K562 (cell line): ENCODE measurements around the gene OR2AP1. TPM values are rescaled to one million over a fixed set of nuclear protein-coding genes. Genes with fewer than 3 reads are reported as not detected.

ENCODE experiments used
- ATAC-seq: fragments of 200-7000 bp; cut with Tn5 transposase; 3 replicates; pipeline ENCODE4 v1.9.1; 2020; ENCODE audit warnings: moderate library complexity
- BruUV-seq: library from RNA; stranded (reverse); fragments of 400-500 nt; replicated peaks from 2 replicates; lab custom pipeline; 2021; lab: Mats Ljungman, UMichigan
- CTCF ChIA-PET: fragments of 300-600 bp; formaldehyde crosslinking; extraction: SDS; loops from one replicate; lab custom pipeline; 2021; ENCODE audit warnings: low intra/inter-chr PET ratio; lab: Yijun Ruan, JAX
- POLR2A ChIA-PET: fragments of 300-600, 350-650 bp; sonication (Branson Sonifier 250); formaldehyde crosslinking; extraction: SDS; loops from one replicate; lab custom pipeline; 2021; ENCODE audit warnings: antibody characterized with exemption, inconsistent platforms; lab: Yijun Ruan, JAX
- DNase-seq, 4 experiments: peaks; one replicate each; pipeline versions ENCODE4 v3.0.0 to v3.0.0-alpha.2; 2011 to 2018; ENCODE audit warnings: low spot score in 3 of 4, mixed read lengths in 3 of 4; ENCODE audit errors: extremely low read depth in 1 of 4
- FAIRE-seq: peaks from 2 replicates; lab custom pipeline; 2011; peaks lifted over from hg19 to GRCh38; lab: Jason Lieb, UNC
- H2AFZ ChIP-seq: 2 replicates; pipeline ENCODE4 v1.6.0; 2011; ENCODE audit warnings: low read depth, low read length, control low read depth, inconsistent platforms
- H3K27ac ChIP-seq: fragments of 200-600 bp; 3 replicates; pipeline ENCODE4 v1.8.0; 2011; ENCODE audit warnings: low read depth, mild to moderate bottlenecking, control low read depth, inconsistent platforms, low read length, moderate library complexity, mixed read lengths; ENCODE audit errors: extremely low read depth
- H3K27me3 ChIP-seq, 2 experiments: fragments of 300-600 bp in 1 of 2; 2 replicates in 1 of 2; 3 replicates in 1 of 2; pipeline versions ENCODE4 v1.6.0 to v1.8.0; 2011; ENCODE audit warnings: inconsistent platforms in 2 of 2, low read length in 2 of 2, mild to moderate bottlenecking in 1 of 2, mixed read lengths in 1 of 2, moderate library complexity in 1 of 2; ENCODE audit not compliant: control insufficient read depth in 2 of 2, insufficient read depth in 2 of 2
- H3K36me3 ChIP-seq: fragments of 300-600 bp; 3 replicates; pipeline ENCODE4 v1.8.0; 2011; ENCODE audit warnings: mild to moderate bottlenecking, low read length, inconsistent platforms; ENCODE audit not compliant: control insufficient read depth, insufficient read depth
- H3K4me1 ChIP-seq, 2 experiments: fragments of 200-600 bp in 1 of 2; replicated peaks in 1 of 2; 2 replicates in 1 of 2; 3 replicates in 1 of 2; pipeline versions ENCODE4 v1.5.1 to v1.8.0; 2011; ENCODE audit warnings: inconsistent platforms in 2 of 2, low read length in 2 of 2, mild to moderate bottlenecking in 1 of 2, mixed read lengths in 1 of 2, moderate library complexity in 1 of 2; ENCODE audit not compliant: control insufficient read depth in 2 of 2, insufficient read depth in 2 of 2
- H3K4me2 ChIP-seq: 2 replicates; pipeline ENCODE4 v1.6.1; 2011; ENCODE audit warnings: low read length, control low read depth, inconsistent platforms, mixed read lengths; ENCODE audit not compliant: insufficient read depth
- H3K4me3 ChIP-seq: fragments of 200-600 bp; sonication (generic), shearing (Covaris generic); 2 replicates; pipeline ENCODE4 v1.5.1; 2016; ENCODE audit warnings: control low read depth, inconsistent platforms
- H3K79me2 ChIP-seq: fragments of 200-600 bp; 3 replicates; pipeline ENCODE4 v1.8.0; 2011; ENCODE audit warnings: low read length, inconsistent platforms; ENCODE audit not compliant: control insufficient read depth, insufficient read depth
- H3K9ac ChIP-seq, 2 experiments: 2 replicates each; pipeline versions ENCODE4 v1.6.0 to v1.6.1; 2011; ENCODE audit warnings: low read depth in 2 of 2, low read length in 2 of 2, control low read depth in 1 of 2, inconsistent platforms in 1 of 2, mild to moderate bottlenecking in 1 of 2, mixed read lengths in 1 of 2; ENCODE audit not compliant: insufficient read depth in 1 of 2
- H3K9me1 ChIP-seq: one replicate; pipeline ENCODE4 v1.6.0; 2011; ENCODE audit warnings: inconsistent platforms, mild to moderate bottlenecking, low read length, moderate library complexity; ENCODE audit not compliant: control insufficient read depth, insufficient read depth
- H3K9me3 ChIP-seq: replicated peaks from 2 replicates; pipeline ENCODE4 v1.5.1; 2011; ENCODE audit warnings: low read depth, low read length, inconsistent platforms; ENCODE audit not compliant: control insufficient read depth, insufficient read depth
- H4K20me1 ChIP-seq: replicated peaks from 2 replicates; pipeline ENCODE4 v1.6.1; 2011; ENCODE audit warnings: low read length, inconsistent platforms, mixed read lengths; ENCODE audit not compliant: control insufficient read depth, insufficient read depth
- ASH1L ChIP-seq: fragments of 450-650 bp; IDR thresholded peaks from 2 replicates; pipeline ENCODE4 v1.6.1; 2018; ENCODE audit warnings: borderline replicate concordance, mild to moderate bottlenecking, low read depth; ENCODE audit not compliant: partially characterized antibody
- ATF7 ChIP-seq: fragments of 450-650 bp; IDR thresholded peaks from 2 replicates; pipeline ENCODE4 v1.7.1; 2014; ENCODE audit warnings: mild to moderate bottlenecking, moderate library complexity
- BRF1 ChIP-seq: IDR thresholded peaks from 3 replicates; pipeline ENCODE4 v1.6.1; 2011; ENCODE audit warnings: borderline replicate concordance, mild to moderate bottlenecking; ENCODE audit not compliant: insufficient read length; ENCODE audit errors: extremely low read depth
- CHD2 ChIP-seq: IDR thresholded peaks from 2 replicates; pipeline ENCODE4 v1.6.1; 2011; ENCODE audit warnings: low read depth, low read length
- ZNF444 ChIP-seq: fragments of 250-450 bp; sonication (Bioruptor Pico); IDR thresholded peaks from 2 replicates; pipeline ENCODE4 v1.4.0; 2020; ENCODE audit warnings: mild to moderate bottlenecking, moderate library complexity
- WGBS: fragments of 100-300 bp; shearing (Covaris generic); methylation state at CpG from one replicate; pipeline ENCODE4 v1.1.6; 2016; ENCODE audit warnings: low coverage, mixed read lengths; ENCODE audit not compliant: insufficient coverage; ENCODE audit errors: missing lambda C conversion rate; 5-methylcytosine and 5-hydroxymethylcytosine counted together
- in situ Hi-C: fragments of 300-500 bp; cut with MboI; formaldehyde crosslinking; loops from 4 replicates; pipeline ENCODE4 v1.15.0; 2018; ENCODE audit warnings: inconsistent platforms, mixed read lengths
- intact Hi-C: fragments of 100-400 bp; cut with micrococcal nuclease; formaldehyde crosslinking; loops from 2 replicates; pipeline ENCODE4 v1.14.2; 2022
- polyA plus RNA-seq, 8 experiments: library from polyadenylated mRNA; depleted of rRNA in 4 of 8; stranded (reverse) in 5 of 8; unstranded in 3 of 8; fragments of >200 nt; fragmentation: Nextera tagmentation in 2 of 8; fragmentation: Illumina TruSeq in 1 of 8; extraction: Ambion mirVana in 2 of 8; extraction: Trizol in 1 of 8; gene quantifications; 2 replicates each; pipeline versions ENCODE4 v1.2.1 to v1.2.3, GENCODE V29; 2011 to 2014; ENCODE audit warnings: inconsistent platforms in 1 of 8, missing spikeins in 1 of 8
- total RNA-seq, 7 experiments: library from RNA; depleted of rRNA in 6 of 7; stranded (reverse); fragments of >200 nt in 6 of 7; fragmentation: Illumina TruSeq in 2 of 7; extraction: Trizol in 2 of 7; gene quantifications; 2 replicates each; pipeline versions ENCODE4 v1.2.1 to v1.2.3, GENCODE V29; 2011 to 2021; ENCODE audit warnings: low replicate concordance in 1 of 7
- TF ChIP-seq, protein P1 (sequence below): fragments of 250-450 bp; sonication (Bioruptor Pico); IDR thresholded peaks from 2 replicates; pipeline ENCODE4 v1.8.0; 2022; ENCODE audit warnings: inconsistent platforms, mild to moderate bottlenecking, moderate library complexity, borderline replicate concordance
- TF ChIP-seq, protein P2 (sequence below): fragments of 200-800 bp; sonication (Bioruptor generic); IDR thresholded peaks from 2 replicates; pipeline ENCODE4 v1.6.1; 2017; ENCODE audit warnings: missing genetic modification characterization, missing compliant biosample characterization
- TF ChIP-seq, protein P3 (sequence below): fragments of 250-450 bp; sonication (Bioruptor Pico); IDR thresholded peaks from 2 replicates; pipeline ENCODE4 v1.4.0; 2020; ENCODE audit warnings: mild to moderate bottlenecking

Gene OR2AP1
- total and polyA plus RNA-seq, 9 of the 15 experiments (the other 6 are each of a cell fraction or from before 2014, with no cell fraction given) = not detected

DNA sequence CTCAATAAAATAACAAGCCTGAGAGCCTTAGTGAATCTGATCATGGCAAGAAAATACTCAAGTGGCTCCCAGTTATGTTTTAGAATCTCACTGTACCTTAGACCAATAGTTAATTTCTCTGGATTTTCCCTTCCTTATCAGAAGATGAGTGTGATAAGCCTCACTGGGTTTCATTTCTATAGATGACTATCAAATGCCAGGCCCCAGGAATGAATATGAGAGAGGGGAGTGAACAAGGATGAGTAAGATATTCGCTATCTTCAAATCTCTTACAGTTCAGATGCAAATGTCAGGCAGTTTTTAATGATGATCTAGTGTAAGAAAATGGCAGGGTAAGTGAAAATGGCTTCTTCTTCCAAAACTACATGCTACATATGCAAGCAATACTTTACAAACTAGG is 38.3 kb downstream of the OR2AP1 start:
- no peak overlapping the region for H2AFZ ChIP-seq
- H4K20me1 ChIP-seq = no peaks in the 10 kb centered on the region
- H3K4me1 ChIP-seq = no peaks in the 10 kb centered on the region
- in situ Hi-C loops (no loop called here), intact Hi-C loops (loop anchor here (10.0 kb wide), 1 partner anchor 246 kb away; the partner anchor contains the start of gene OR6C75)
- H3K9ac ChIP-seq = no peak overlapping the region
- no peaks in the 10 kb centered on the region for H3K9me1 ChIP-seq
- ATAC-seq (no peak), FAIRE-seq (no peak), DNase-seq (no peak)
- H3K36me3 ChIP-seq = no peaks in the 10 kb centered on the region
- H3K4me2 ChIP-seq = no peak overlapping the region
- ChIA-PET CTCF (no interaction called here), POLR2A (no interaction called here)
- H3K79me2 ChIP-seq = no peaks in the 10 kb centered on the region
- no peak overlapping the region for H3K27ac ChIP-seq
- no peaks in the 10 kb centered on the region for H3K27me3 ChIP-seq
- no peak overlapping the region for H3K4me3 ChIP-seq
- 13% methylated on average over 1 of the region's 1 CpG for WGBS
- no peaks in the 10 kb centered on the region for H3K9me3 ChIP-seq
- no TSS peak for BruUV-seq
- TF ChIP-seq, protein P1, sequence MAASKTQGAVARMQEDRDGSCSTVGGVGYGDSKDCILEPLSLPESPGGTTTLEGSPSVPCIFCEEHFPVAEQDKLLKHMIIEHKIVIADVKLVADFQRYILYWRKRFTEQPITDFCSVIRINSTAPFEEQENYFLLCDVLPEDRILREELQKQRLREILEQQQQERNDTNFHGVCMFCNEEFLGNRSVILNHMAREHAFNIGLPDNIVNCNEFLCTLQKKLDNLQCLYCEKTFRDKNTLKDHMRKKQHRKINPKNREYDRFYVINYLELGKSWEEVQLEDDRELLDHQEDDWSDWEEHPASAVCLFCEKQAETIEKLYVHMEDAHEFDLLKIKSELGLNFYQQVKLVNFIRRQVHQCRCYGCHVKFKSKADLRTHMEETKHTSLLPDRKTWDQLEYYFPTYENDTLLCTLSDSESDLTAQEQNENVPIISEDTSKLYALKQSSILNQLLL (CRISPR knock-in tag) = no peak
- TF ChIP-seq ASH1L (no peak), ZNF444 (CRISPR knock-in tag) (no peak), BRF1 (no peak), CHD2 (no peak), ATF7 (no peak)
- TF ChIP-seq, protein P2, sequence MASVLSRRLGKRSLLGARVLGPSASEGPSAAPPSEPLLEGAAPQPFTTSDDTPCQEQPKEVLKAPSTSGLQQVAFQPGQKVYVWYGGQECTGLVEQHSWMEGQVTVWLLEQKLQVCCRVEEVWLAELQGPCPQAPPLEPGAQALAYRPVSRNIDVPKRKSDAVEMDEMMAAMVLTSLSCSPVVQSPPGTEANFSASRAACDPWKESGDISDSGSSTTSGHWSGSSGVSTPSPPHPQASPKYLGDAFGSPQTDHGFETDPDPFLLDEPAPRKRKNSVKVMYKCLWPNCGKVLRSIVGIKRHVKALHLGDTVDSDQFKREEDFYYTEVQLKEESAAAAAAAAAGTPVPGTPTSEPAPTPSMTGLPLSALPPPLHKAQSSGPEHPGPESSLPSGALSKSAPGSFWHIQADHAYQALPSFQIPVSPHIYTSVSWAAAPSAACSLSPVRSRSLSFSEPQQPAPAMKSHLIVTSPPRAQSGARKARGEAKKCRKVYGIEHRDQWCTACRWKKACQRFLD = no peak
- TF ChIP-seq, protein P3, sequence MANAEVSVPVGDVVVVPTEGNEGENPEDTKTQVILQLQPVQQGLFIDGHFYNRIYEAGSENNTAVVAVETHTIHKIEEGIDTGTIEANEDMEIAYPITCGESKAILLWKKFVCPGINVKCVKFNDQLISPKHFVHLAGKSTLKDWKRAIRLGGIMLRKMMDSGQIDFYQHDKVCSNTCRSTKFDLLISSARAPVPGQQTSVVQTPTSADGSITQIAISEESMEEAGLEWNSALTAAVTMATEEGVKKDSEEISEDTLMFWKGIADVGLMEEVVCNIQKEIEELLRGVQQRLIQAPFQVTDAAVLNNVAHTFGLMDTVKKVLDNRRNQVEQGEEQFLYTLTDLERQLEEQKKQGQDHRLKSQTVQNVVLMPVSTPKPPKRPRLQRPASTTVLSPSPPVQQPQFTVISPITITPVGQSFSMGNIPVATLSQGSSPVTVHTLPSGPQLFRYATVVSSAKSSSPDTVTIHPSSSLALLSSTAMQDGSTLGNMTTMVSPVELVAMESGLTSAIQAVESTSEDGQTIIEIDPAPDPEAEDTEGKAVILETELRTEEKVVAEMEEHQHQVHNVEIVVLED = no peak
